SH-SY5Y (cell line): Measurements from ENCODE around the gene CFAP65.

Experiments
- GATA2 ChIP-seq: IDR thresholded peaks from 2 replicates; pipeline ENCODE4 v1.6.1; 2011; ENCODE audit warnings: mild to moderate bottlenecking, low read depth, low read length
- GATA3 ChIP-seq: IDR thresholded peaks from 2 replicates; pipeline ENCODE4 v1.6.1; 2011; ENCODE audit warnings: low read depth, mild to moderate bottlenecking, low read length, moderate library complexity

- TF ChIP-seq GATA2 = no peak
- no peak for TF ChIP-seq GATA3
These were observed 13.7 kb downstream of the CFAP65 start for GRCh38 chr2:219027511-219028055.
